HL-60 (cell line): ENCODE measurements around the gene SYCP2.

ENCODE experiments used
- DNase-seq, 2 experiments: peaks; one replicate each; pipeline ENCODE4 v3.0.0-alpha.2; 2010 to 2020; ENCODE audit warnings: low read depth in 1 of 2, low spot score in 1 of 2
- H3K27ac ChIP-seq: fragments of 250-450 bp; sonication (Bioruptor Pico); replicated peaks from 2 replicates; pipeline ENCODE4 v1.5.1; 2020; ENCODE audit warnings: mild to moderate bottlenecking, moderate library complexity
- H3K27me3 ChIP-seq: fragments of 250-450 bp; sonication (Bioruptor Pico); 2 replicates; pipeline ENCODE4 v1.5.1; 2021; ENCODE audit warnings: mild to moderate bottlenecking, moderate library complexity; ENCODE audit not compliant: insufficient read depth, poor library complexity, severe bottlenecking
- H3K4me3 ChIP-seq: replicated peaks from 2 replicates; pipeline ENCODE4 v1.5.1; 2011; ENCODE audit warnings: mild to moderate bottlenecking, control low read depth, low read length; ENCODE audit not compliant: insufficient read depth
- CTCF ChIP-seq: IDR thresholded peaks from one replicate; pipeline ENCODE4 v1.5.1; 2011; ENCODE audit warnings: low read length, control low read depth, inconsistent platforms; ENCODE audit not compliant: insufficient read depth
- GABPA ChIP-seq: IDR thresholded peaks from 2 replicates; pipeline ENCODE4 v1.6.1; 2012; ENCODE audit warnings: low read depth
- POLR2AphosphoS5 ChIP-seq: IDR thresholded peaks from 2 replicates; pipeline ENCODE4 v1.6.1; 2012; ENCODE audit warnings: low read depth
- REST ChIP-seq: IDR thresholded peaks from 2 replicates; pipeline ENCODE4 v1.6.1; 2012; ENCODE audit warnings: low read depth; ENCODE audit not compliant: insufficient replicate concordance
- SPI1 ChIP-seq: IDR thresholded peaks from 2 replicates; pipeline ENCODE4 v1.6.1; 2012; ENCODE audit warnings: low read depth, mild to moderate bottlenecking, borderline replicate concordance

Gene SYCP2

GRCh38 chr20:59866338-59866737 lies 67.1 kb downstream of the SYCP2 start:
- DNase-seq = no peak
- Histone ChIP-seq H3K27ac (no peak overlapping the region), H3K4me3 (no peak overlapping the region), H3K27me3 (no peaks in the 10 kb centered on the region)
- TF ChIP-seq SPI1 (no peak), POLR2AphosphoS5 (no peak), REST (no peak)

- TF ChIP-seq SPI1 = no peak
- no peak for TF ChIP-seq GABPA
- TF ChIP-seq CTCF = no peak
- no peak for TF ChIP-seq REST
- no peak for TF ChIP-seq POLR2AphosphoS5
- no peaks in the 10 kb centered on the region for H3K27me3 ChIP-seq
- no peak for DNase-seq
Observed at GRCh38 chr20:59864726-59865125, 68.7 kb downstream of the SYCP2 start.

GRCh38 chr20:59863058-59863457 lies 70.4 kb downstream of the SYCP2 start:
- no peak for TF ChIP-seq SPI1
- no peak for TF ChIP-seq REST
- TF ChIP-seq CTCF = no peak
- no peak for TF ChIP-seq GABPA
- no peak for TF ChIP-seq POLR2AphosphoS5
- H3K4me3 ChIP-seq = no peak overlapping the region
- no peak for DNase-seq
- no peaks in the 10 kb centered on the region for H3K27me3 ChIP-seq
- H3K27ac ChIP-seq = no peak overlapping the region

More at GRCh38 chr20:59864726-59865125, 68.7 kb downstream of the SYCP2 start:
- Histone ChIP-seq H3K27ac (no peak overlapping the region), H3K4me3 (no peak overlapping the region)
